ENCODE measurements around the gene MYOM3.

- TF ChIP-seq CTCF (conservative IDR thresholded peaks at IDR 0.05; ENCODE audit: low read depth, low read length) (no peak), POLR2A (IDR thresholded peaks at IDR 0.05; ENCODE audit: low read depth, low read length) (no peak), SMC3 (IDR thresholded peaks at IDR 0.05; ENCODE audit: low read depth, low read length) (no peak), CHD1 (IDR thresholded peaks at IDR 0.05; ENCODE audit: low read depth, low read length) (no peak)
Observed at GRCh38 chr1:24155011-24155782, 43.3 kb upstream of the MYOM3 start.
